GM06990 (cell line): ENCODE measurements around the gene SRD5A3.
A peak's percentile ranks its signal among the peaks of the same experiment; 100 is the strongest.

ENCODE experiments used
- DNase-seq: peaks from one replicate; pipeline ENCODE4 v3.0.0-alpha.2; 2011; ENCODE audit not compliant: insufficient read length; ENCODE audit errors: extremely low read depth
- H3K27me3 ChIP-seq: replicated peaks from 2 replicates; pipeline ENCODE4 v1.6.0; 2011; ENCODE audit warnings: low read length; ENCODE audit not compliant: control insufficient read depth, insufficient read depth
- H3K36me3 ChIP-seq: 2 replicates; pipeline ENCODE4 v1.5.1; 2011; ENCODE audit warnings: low read length; ENCODE audit not compliant: control insufficient read depth, insufficient read depth
- H3K4me3 ChIP-seq: replicated peaks from 2 replicates; pipeline ENCODE4 v1.5.1; 2011; ENCODE audit warnings: low read depth, mild to moderate bottlenecking, control low read depth, low read length
- TF ChIP-seq, protein P1 (sequence below): IDR thresholded peaks from 2 replicates; pipeline ENCODE4 v1.5.1; 2011; ENCODE audit warnings: low read length, control low read depth, mild to moderate bottlenecking, inconsistent platforms; ENCODE audit not compliant: insufficient read depth, poor library complexity, severe bottlenecking

Gene SRD5A3

DNA sequence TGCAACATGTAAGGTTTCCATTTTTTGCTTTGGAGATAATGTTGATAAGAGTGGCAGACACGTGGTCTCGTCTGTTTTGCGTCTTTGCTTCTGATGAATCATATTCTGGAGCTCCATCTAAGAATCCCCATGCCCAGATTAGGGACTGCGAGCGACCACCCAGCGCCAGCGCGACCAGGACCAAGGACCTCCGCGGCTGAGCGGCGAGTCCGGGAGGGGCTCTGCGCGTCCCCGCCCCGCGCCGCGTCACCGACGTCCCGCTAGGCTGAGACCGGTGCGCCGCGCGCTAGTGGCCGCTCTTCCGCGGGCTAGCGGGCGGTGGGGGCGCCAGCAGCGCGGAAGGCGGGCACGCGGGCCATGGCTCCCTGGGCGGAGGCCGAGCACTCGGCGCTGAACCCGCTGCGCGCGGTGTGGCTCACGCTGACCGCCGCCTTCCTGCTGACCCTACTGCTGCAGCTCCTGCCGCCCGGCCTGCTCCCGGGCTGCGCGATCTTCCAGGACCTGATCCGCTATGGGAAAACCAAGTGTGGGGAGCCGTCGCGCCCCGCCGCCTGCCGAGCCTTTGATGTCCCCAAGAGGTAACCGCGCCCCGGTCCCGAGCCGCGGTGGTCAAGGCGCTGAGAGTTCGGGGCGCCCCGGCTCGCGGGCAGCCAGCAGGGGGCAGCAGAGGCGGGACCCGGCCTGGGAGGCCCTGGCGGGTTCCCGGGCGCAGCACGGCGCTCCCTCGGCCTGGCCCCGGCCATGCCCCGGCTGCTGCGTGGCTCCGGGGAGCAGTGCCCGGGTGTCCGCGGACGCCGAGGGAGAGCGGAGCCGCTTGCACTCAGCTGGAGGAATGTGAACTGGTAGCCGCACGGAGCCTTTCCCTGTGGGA is at the start of gene SRD5A3:
SRD5A3 (plus strand) TSS at position 263 of the 871 bp plus-strand sequence; CDS start at position 358, 95 bp downstream.
- H3K36me3 ChIP-seq, result no peaks in the 10 kb centered on the region
- peak; percentile 90 for DNase-seq
- H3K27me3 ChIP-seq, result no peaks in the 10 kb centered on the region
- H3K4me3 ChIP-seq, result peak within 1 kb of the TSS; percentile 77
- TF ChIP-seq, protein P1, sequence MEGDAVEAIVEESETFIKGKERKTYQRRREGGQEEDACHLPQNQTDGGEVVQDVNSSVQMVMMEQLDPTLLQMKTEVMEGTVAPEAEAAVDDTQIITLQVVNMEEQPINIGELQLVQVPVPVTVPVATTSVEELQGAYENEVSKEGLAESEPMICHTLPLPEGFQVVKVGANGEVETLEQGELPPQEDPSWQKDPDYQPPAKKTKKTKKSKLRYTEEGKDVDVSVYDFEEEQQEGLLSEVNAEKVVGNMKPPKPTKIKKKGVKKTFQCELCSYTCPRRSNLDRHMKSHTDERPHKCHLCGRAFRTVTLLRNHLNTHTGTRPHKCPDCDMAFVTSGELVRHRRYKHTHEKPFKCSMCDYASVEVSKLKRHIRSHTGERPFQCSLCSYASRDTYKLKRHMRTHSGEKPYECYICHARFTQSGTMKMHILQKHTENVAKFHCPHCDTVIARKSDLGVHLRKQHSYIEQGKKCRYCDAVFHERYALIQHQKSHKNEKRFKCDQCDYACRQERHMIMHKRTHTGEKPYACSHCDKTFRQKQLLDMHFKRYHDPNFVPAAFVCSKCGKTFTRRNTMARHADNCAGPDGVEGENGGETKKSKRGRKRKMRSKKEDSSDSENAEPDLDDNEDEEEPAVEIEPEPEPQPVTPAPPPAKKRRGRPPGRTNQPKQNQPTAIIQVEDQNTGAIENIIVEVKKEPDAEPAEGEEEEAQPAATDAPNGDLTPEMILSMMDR, result peak; percentile 64

DNA sequence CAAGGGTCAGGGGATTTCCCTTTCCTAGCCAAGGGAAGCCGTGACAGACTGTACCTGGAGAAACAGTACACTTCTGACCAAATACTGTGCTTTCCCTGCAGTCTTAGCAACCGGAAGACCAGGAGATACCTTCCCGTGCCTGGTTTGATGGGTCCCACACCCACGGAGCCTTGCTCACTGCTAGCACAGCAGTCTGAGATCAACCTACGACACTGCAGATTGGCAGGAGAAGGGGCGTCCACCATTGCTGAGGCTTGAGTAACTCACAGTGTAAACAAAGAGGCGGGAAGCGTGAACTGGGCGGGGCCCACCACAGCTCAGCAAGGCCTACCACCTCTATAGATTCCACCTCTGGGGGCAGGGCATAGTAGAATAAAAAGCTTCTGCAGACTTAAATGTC is 48.7 kb upstream of the SRD5A3 start:
- TF ChIP-seq, protein P1, result no peak
- no peaks in the 10 kb centered on the region for H3K36me3 ChIP-seq
- H3K27me3 ChIP-seq, result no peaks in the 10 kb centered on the region; the same call in 1 of the 2 replicates
- H3K4me3 ChIP-seq, result no peak overlapping the region
- no peak for DNase-seq

DNA sequence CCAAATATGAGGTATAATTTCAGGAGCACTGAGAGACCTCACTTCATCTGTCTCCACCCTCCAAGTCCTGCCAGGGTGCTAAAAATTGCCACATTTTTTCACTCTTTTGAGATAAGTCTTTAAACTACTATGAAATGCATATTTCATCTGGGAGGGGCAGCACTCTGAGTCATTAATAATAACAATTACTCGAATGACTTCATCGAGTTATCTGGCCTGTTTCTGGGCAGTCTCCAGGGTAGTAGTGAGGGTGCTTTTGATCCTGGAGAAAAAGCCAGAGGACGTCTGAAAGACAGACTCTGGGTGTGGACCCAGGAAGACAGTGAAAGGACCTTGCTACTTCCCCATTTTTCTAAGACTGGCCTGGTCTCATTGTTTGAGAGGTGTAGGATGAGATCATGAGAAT is 42.3 kb upstream of the SRD5A3 start:
- no peaks in the 10 kb centered on the region for H3K27me3 ChIP-seq
- no peaks in the 10 kb centered on the region for H3K36me3 ChIP-seq
- DNase-seq, result no peak
- H3K4me3 ChIP-seq, result no peak overlapping the region
- TF ChIP-seq, protein P1, result no peak

DNA sequence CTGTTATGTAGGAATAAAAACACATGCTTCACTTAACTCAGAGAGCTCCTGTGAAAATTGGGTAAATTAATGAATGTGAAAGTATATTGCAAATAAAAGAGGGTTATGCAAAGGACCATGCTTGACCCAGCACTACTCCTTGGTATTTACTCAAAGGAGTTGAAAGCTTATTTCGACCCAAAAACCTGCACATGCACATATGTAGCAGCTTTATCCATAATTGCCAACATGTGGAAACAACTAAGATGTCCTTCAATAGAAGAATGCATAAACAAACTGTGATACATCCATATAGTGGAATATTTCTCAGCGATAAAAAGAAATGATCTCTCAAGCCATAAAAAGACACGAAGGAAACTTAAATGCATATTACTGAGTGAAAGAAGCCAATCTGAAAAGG is 41.7 kb upstream of the SRD5A3 start:
- H3K36me3 ChIP-seq, result no peaks in the 10 kb centered on the region
- TF ChIP-seq, protein P1, result no peak
- no peak for DNase-seq
- H3K27me3 ChIP-seq, result no peaks in the 10 kb centered on the region
- no peak overlapping the region for H3K4me3 ChIP-seq

DNA sequence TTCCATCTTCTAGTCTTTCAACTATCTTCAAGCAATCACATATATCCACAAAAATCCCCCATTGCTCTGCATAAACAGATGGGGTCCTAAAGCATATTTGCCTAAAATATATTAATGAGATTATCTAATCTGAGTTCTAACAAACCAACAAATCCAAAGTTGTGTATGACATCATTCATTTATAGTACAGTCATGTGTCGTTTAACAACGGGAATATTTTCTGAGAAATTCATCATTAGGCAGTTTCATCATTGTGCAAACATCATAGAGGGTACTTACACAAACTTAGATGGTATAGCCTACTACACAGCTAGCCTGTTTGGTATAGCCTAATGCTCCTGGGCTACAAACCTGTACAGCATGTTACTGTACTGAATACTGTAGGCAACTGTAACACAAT is 38.0 kb upstream of the SRD5A3 start:
- TF ChIP-seq, protein P1, result no peak
- no peak for DNase-seq
- Histone ChIP-seq H3K27me3 (no peaks in the 10 kb centered on the region), H3K4me3 (no peak overlapping the region), H3K36me3 (no peaks in the 10 kb centered on the region)
